ENCODE measurements around the gene UBE2G2.

- no peak for TF ChIP-seq POLR2A (IDR thresholded peaks at IDR 0.05; ENCODE audit: low read depth, low read length)
- no peak for TF ChIP-seq TAF1 (IDR thresholded peaks at IDR 0.05; ENCODE audit: borderline replicate concordance, low read depth, low read length)
- no peak for TF ChIP-seq POLR2AphosphoS5 (IDR thresholded peaks at IDR 0.05; ENCODE audit: low read depth, low read length)
Observed at GRCh38 chr21:44814498-44815023, 12.9 kb upstream of the UBE2G2 start.

All from GM12892 (cell line).